Measurements from ENCODE around the gene SYT1. TPM values are rescaled to one million over a fixed set of nuclear protein-coding genes. Genes with fewer than 3 reads are reported as not detected.
A peak's percentile ranks its signal among the peaks of the same experiment; 100 is the strongest.

SYT1 gene
- total and polyA plus RNA-seq, 4 donors: 38.0 to 113 (median 97.8) TPM

- 67% methylated on average over 2 of the region's 3 CpGs for WGBS (ENCODE audit: insufficient coverage)
- Histone ChIP-seq H3K4me3 (ENCODE audit: low read depth, low read length) (no peak overlapping the region), H3K36me3 (ENCODE audit: control insufficient read depth, insufficient read depth, low read length) (no peaks in the 10 kb centered on the region), H3K4me1 (ENCODE audit: control insufficient read depth, insufficient read depth, low read length) (no peaks in the 10 kb centered on the region), H3K27ac (ENCODE audit: low read depth, low read length) (no peak overlapping the region), H3K27me3 (ENCODE audit: control insufficient read depth, insufficient read depth, low read length) (no peaks in the 10 kb centered on the region), H3K9me3 (ENCODE audit: control insufficient read depth, insufficient read depth, low read length) (no peaks in the 10 kb centered on the region)
- no peak for DNase-seq (ENCODE audit: low read depth in 4 of 6, low spot score in 6 of 6)
These were observed 95.0 kb downstream of the SYT1 start for GRCh38 chr12:78959556-78959955.

GRCh38 chr12:78961171-78961570 lies 96.6 kb downstream of the SYT1 start:
- H3K4me3 ChIP-seq (ENCODE audit: low read depth, low read length): no peak overlapping the region
- H3K36me3 ChIP-seq (ENCODE audit: control insufficient read depth, insufficient read depth, low read length): no peaks in the 10 kb centered on the region
- WGBS (ENCODE audit: insufficient coverage): 88% methylated on average over 1 of the region's 2 CpGs
- no peak overlapping the region for H3K27ac ChIP-seq (ENCODE audit: low read depth, low read length)
- DNase-seq (ENCODE audit: low read depth in 4 of 6, low spot score in 6 of 6): no peak
- H3K4me1 ChIP-seq (ENCODE audit: control insufficient read depth, insufficient read depth, low read length): no peaks in the 10 kb centered on the region
- H3K9me3 ChIP-seq (ENCODE audit: control insufficient read depth, insufficient read depth, low read length): no peaks in the 10 kb centered on the region
- no peaks in the 10 kb centered on the region for H3K27me3 ChIP-seq (ENCODE audit: control insufficient read depth, insufficient read depth, low read length)

- Histone ChIP-seq H3K36me3 (ENCODE audit: control insufficient read depth, insufficient read depth, low read length) (no peaks in the 10 kb centered on the region), H3K27ac (ENCODE audit: low read depth, low read length) (no peak overlapping the region), H3K27me3 (ENCODE audit: control insufficient read depth, insufficient read depth, low read length) (no peaks in the 10 kb centered on the region), H3K9me3 (ENCODE audit: control insufficient read depth, insufficient read depth, low read length) (no peaks in the 10 kb centered on the region), H3K4me3 (ENCODE audit: low read depth, low read length) (no peak overlapping the region), H3K4me1 (ENCODE audit: control insufficient read depth, insufficient read depth, low read length) (no peaks in the 10 kb centered on the region)
- WGBS (ENCODE audit: insufficient coverage): 60% methylated on average over 1 of the region's 1 CpG
- no peak for DNase-seq (ENCODE audit: low read depth in 4 of 6, low spot score in 6 of 6)
These were observed 99.1 kb downstream of the SYT1 start for GRCh38 chr12:78963439-78964227.

- Histone ChIP-seq H3K4me1 (ENCODE audit: control insufficient read depth, insufficient read depth, low read length) (no peaks in the 10 kb centered on the region), H3K9me3 (ENCODE audit: control insufficient read depth, insufficient read depth, low read length) (no peaks in the 10 kb centered on the region), H3K27me3 (ENCODE audit: control insufficient read depth, insufficient read depth, low read length) (no peaks in the 10 kb centered on the region), H3K27ac (ENCODE audit: low read depth, low read length) (no peak overlapping the region), H3K36me3 (ENCODE audit: control insufficient read depth, insufficient read depth, low read length) (no peaks in the 10 kb centered on the region), H3K4me3 (ENCODE audit: low read depth, low read length) (no peak overlapping the region)
- no peak for DNase-seq (ENCODE audit: low read depth in 4 of 6, low spot score in 6 of 6)
These were observed 99.9 kb downstream of the SYT1 start for GRCh38 chr12:78964521-78964920.

- no peaks in the 10 kb centered on the region for H3K4me1 ChIP-seq (ENCODE audit: control insufficient read depth, insufficient read depth, low read length)
- no peaks in the 10 kb centered on the region for H3K27me3 ChIP-seq (ENCODE audit: control insufficient read depth, insufficient read depth, low read length)
- WGBS (ENCODE audit: insufficient coverage): no CpG with 5 or more reads among the region's 2 CpGs
These were observed 101.5 kb downstream of the SYT1 start for GRCh38 chr12:78966062-78966461.

GRCh38 chr12:78966926-78967325 lies 102.4 kb downstream of the SYT1 start:
- Histone ChIP-seq H3K4me3 (ENCODE audit: low read depth, low read length) (no peak overlapping the region), H3K27ac (ENCODE audit: low read depth, low read length) (no peak overlapping the region), H3K4me1 (ENCODE audit: control insufficient read depth, insufficient read depth, low read length) (no peaks in the 10 kb centered on the region), H3K27me3 (ENCODE audit: control insufficient read depth, insufficient read depth, low read length) (no peaks in the 10 kb centered on the region), H3K36me3 (ENCODE audit: control insufficient read depth, insufficient read depth, low read length) (no peaks in the 10 kb centered on the region), H3K9me3 (ENCODE audit: control insufficient read depth, insufficient read depth, low read length) (no peaks in the 10 kb centered on the region)
- 86% methylated on average over 1 of the region's 2 CpGs for WGBS (ENCODE audit: insufficient coverage)
- no peak for DNase-seq (ENCODE audit: low read depth in 4 of 6, low spot score in 6 of 6)

More at GRCh38 chr12:78966062-78966461, 101.5 kb downstream of the SYT1 start:
- Histone ChIP-seq H3K36me3 (ENCODE audit: control insufficient read depth, insufficient read depth, low read length) (no peaks in the 10 kb centered on the region), H3K27ac (ENCODE audit: low read depth, low read length) (no peak overlapping the region), H3K4me3 (ENCODE audit: low read depth, low read length) (no peak overlapping the region), H3K9me3 (ENCODE audit: control insufficient read depth, insufficient read depth, low read length) (no peaks in the 10 kb centered on the region)
- DNase-seq (ENCODE audit: low read depth in 4 of 6, low spot score in 6 of 6): no peak

GRCh38 chr12:78968226-78968625 lies 103.7 kb downstream of the SYT1 start:
- Histone ChIP-seq H3K4me1 (ENCODE audit: control insufficient read depth, insufficient read depth, low read length) (no peaks in the 10 kb centered on the region), H3K27me3 (ENCODE audit: control insufficient read depth, insufficient read depth, low read length) (no peaks in the 10 kb centered on the region)
- WGBS (ENCODE audit: insufficient coverage): no CpG with 5 or more reads among the region's 1 CpG

GRCh38 chr12:78970041-78970440 lies 105.5 kb downstream of the SYT1 start:
- H3K4me3 ChIP-seq (ENCODE audit: low read depth, low read length): no peak overlapping the region
- no peaks in the 10 kb centered on the region for H3K36me3 ChIP-seq (ENCODE audit: control insufficient read depth, insufficient read depth, low read length)
- H3K27me3 ChIP-seq (ENCODE audit: control insufficient read depth, insufficient read depth, low read length): no peaks in the 10 kb centered on the region
- DNase-seq (ENCODE audit: low read depth in 4 of 6, low spot score in 6 of 6): no peak
- H3K27ac ChIP-seq (ENCODE audit: low read depth, low read length): no peak overlapping the region
- H3K9me3 ChIP-seq (ENCODE audit: control insufficient read depth, insufficient read depth, low read length): no peaks in the 10 kb centered on the region
- no peaks in the 10 kb centered on the region for H3K4me1 ChIP-seq (ENCODE audit: control insufficient read depth, insufficient read depth, low read length)

More at GRCh38 chr12:78968226-78968625, 103.7 kb downstream of the SYT1 start:
- no peaks in the 10 kb centered on the region for H3K9me3 ChIP-seq (ENCODE audit: control insufficient read depth, insufficient read depth, low read length)
- no peak overlapping the region for H3K4me3 ChIP-seq (ENCODE audit: low read depth, low read length)
- H3K36me3 ChIP-seq (ENCODE audit: control insufficient read depth, insufficient read depth, low read length): no peaks in the 10 kb centered on the region
- no peak for DNase-seq (ENCODE audit: low read depth in 4 of 6, low spot score in 6 of 6)
- H3K27ac ChIP-seq (ENCODE audit: low read depth, low read length): no peak overlapping the region

- peak in 1 of 6 donors; percentile 35 for DNase-seq (ENCODE audit: low read depth in 4 of 6, low spot score in 6 of 6)
- H3K4me3 ChIP-seq (ENCODE audit: low read depth, low read length): no peak overlapping the region
- H3K27me3 ChIP-seq (ENCODE audit: control insufficient read depth, insufficient read depth, low read length): no peaks in the 10 kb centered on the region
- H3K4me1 ChIP-seq (ENCODE audit: control insufficient read depth, insufficient read depth, low read length): no peaks in the 10 kb centered on the region
- WGBS (ENCODE audit: insufficient coverage): 80% methylated on average over 2 of the region's 3 CpGs
- no peak overlapping the region for H3K27ac ChIP-seq (ENCODE audit: low read depth, low read length)
- no peaks in the 10 kb centered on the region for H3K9me3 ChIP-seq (ENCODE audit: control insufficient read depth, insufficient read depth, low read length)
- no peaks in the 10 kb centered on the region for H3K36me3 ChIP-seq (ENCODE audit: control insufficient read depth, insufficient read depth, low read length)
These were observed 112.8 kb downstream of the SYT1 start for GRCh38 chr12:78977304-78977867.

GRCh38 chr12:78994168-78994791 lies 129.7 kb downstream of the SYT1 start:
- Histone ChIP-seq H3K9me3 (ENCODE audit: control insufficient read depth, insufficient read depth, low read length) (no peaks in the 10 kb centered on the region), H3K4me1 (ENCODE audit: control insufficient read depth, insufficient read depth, low read length) (no peaks in the 10 kb centered on the region), H3K27ac (ENCODE audit: low read depth, low read length) (no peak overlapping the region), H3K27me3 (ENCODE audit: control insufficient read depth, insufficient read depth, low read length) (no peaks in the 10 kb centered on the region), H3K4me3 (ENCODE audit: low read depth, low read length) (no peak overlapping the region), H3K36me3 (ENCODE audit: control insufficient read depth, insufficient read depth, low read length) (no peaks in the 10 kb centered on the region)
- DNase-seq (ENCODE audit: low read depth in 4 of 6, low spot score in 6 of 6): no peak
- WGBS (ENCODE audit: insufficient coverage): no CpG with 5 or more reads among the region's 9 CpGs
